ENCODE measurements around the gene FBLIM1.

The FBLIM1 gene

DNA sequence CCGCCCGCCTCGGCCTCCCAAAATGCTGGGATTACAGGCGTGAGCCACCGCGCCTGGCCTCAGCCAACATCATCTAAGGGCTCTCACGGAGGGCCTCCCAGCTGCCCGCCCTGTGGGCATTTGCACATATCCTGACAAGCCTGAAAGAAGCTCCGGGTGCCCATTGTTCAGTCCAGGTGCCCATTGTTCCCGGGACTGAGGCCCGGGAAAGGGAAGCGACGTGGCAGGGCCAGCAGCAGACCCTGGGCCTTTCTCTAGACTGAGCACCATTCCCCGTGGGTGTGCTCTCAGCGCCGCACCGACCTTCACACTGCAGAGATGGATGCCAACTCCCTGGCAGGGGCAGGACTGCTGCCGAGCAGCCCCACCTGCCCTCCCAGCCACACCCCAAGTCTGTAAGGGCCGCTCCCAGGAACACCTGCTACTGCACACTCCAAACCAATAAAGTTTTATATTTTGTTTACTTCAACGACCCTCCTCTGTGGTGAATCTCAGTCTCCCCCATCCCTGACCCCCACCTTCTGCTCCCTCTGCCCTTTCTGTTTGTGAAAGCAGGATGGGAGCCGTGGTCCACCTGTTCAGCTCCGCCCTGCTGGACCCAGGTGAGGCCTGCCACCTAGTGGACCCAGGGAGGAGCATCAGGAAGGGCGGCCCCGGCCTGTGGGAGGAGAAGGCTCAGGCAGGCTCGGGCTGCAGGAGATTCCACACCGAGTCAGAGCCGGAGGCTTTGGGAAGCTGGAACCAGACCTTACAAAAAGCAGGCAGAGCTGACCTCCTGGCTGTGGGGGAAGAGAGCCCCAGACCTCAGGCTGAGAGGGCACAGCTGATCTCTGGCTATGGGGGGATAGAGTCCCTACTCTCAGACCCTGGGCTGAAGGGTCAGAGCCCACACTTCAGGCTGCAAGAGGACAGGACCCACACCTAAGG is 17.4 kb upstream of the FBLIM1 start:
- DNase-seq (ENCODE audit: low spot score): peak; percentile 93
- TF ChIP-seq, protein P1, sequence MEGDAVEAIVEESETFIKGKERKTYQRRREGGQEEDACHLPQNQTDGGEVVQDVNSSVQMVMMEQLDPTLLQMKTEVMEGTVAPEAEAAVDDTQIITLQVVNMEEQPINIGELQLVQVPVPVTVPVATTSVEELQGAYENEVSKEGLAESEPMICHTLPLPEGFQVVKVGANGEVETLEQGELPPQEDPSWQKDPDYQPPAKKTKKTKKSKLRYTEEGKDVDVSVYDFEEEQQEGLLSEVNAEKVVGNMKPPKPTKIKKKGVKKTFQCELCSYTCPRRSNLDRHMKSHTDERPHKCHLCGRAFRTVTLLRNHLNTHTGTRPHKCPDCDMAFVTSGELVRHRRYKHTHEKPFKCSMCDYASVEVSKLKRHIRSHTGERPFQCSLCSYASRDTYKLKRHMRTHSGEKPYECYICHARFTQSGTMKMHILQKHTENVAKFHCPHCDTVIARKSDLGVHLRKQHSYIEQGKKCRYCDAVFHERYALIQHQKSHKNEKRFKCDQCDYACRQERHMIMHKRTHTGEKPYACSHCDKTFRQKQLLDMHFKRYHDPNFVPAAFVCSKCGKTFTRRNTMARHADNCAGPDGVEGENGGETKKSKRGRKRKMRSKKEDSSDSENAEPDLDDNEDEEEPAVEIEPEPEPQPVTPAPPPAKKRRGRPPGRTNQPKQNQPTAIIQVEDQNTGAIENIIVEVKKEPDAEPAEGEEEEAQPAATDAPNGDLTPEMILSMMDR (IDR thresholded peaks at IDR 0.05; ENCODE audit: extremely low read depth, missing control alignments): peak; percentile 80

DNA sequence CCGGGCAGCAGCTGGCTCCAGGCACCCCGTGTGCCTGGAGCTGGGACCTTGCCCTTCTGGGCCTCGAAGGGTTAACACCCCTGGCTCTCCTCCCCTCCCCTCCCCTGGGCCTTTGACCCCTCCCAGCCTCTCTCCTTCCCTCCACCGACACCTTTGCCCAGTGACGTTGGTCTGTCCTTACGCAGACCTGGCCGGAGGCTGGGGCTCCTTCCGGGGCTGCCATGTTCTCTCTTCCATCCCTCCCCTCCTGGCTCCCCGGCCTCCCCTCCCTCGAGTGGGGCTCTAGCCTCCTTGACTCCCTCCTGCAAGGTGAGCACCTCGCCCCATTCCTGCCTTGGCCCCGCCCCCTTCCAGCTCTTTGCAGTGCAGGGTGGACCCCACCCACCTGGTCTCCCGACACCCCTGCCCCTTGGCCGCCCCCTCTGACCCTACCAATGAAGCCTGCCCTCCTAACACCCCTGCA is 16.2 kb upstream of the FBLIM1 start, which contains the start of gene TMEM82:
Gene TMEM82 (plus strand): TSS at position 161 of the 463 bp plus-strand sequence. CDS start 61 bp downstream, at position 222.
- DNase-seq (ENCODE audit: low spot score): no peak

DNA sequence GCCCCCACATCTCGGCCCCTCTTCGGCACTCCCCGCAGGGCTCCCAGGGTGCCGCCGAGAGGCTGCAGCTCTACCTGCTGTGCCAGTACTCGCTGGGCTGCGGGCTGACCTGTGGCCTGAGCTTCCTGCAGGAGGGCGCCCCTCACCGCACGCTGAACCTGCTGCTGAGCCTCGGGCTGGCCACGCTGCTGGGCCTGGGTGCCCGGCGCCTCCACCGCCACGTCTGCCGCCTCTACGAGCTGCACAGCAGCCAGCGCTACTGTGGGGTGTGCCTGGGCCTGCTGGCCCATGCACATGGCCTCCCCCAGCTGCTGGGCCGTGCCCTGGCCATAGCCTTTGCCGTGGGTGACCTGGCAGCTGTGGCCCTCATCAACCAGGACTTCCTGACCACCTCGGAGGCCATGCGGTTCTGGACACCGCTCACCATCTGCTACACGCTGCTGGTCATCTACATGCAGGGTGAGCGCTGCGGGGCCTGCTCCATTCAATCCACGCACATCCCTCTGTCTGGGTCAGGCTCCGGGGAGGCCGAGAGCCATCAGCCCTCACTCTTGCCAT is 14.4 kb upstream of the FBLIM1 start:
- TF ChIP-seq, protein P1 (IDR thresholded peaks at IDR 0.05; ENCODE audit: extremely low read depth, missing control alignments): no peak
- DNase-seq (ENCODE audit: low spot score): no peak

More for the DNA sequence above, 16.2 kb upstream of the FBLIM1 start, which contains the start of gene TMEM82:
- TF ChIP-seq, protein P1 (IDR thresholded peaks at IDR 0.05; ENCODE audit: extremely low read depth, missing control alignments): no peak

DNA sequence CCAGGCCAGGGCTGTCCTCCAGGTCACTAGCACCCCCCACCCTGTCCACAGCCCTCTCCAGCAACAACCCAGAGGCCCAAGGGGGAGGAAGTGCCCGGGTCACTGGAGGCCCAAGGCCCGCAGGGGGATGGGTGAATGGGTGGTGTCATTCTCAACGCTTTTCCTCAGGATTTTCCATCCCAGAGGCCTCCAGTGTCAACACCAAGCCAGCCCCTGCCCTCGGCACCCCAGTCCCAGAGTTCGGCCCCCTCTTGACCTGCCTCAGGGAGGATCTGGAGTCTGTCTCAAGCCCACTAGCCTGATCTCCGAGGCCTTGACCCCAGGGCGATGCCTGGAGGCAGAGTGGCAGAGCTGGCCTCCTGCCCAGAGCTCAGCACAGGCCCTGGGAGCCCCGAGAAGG is 11.2 kb upstream of the FBLIM1 start:
- TF ChIP-seq, protein P1 (IDR thresholded peaks at IDR 0.05; ENCODE audit: extremely low read depth, missing control alignments): no peak
- no peak for DNase-seq (ENCODE audit: low spot score)

DNA sequence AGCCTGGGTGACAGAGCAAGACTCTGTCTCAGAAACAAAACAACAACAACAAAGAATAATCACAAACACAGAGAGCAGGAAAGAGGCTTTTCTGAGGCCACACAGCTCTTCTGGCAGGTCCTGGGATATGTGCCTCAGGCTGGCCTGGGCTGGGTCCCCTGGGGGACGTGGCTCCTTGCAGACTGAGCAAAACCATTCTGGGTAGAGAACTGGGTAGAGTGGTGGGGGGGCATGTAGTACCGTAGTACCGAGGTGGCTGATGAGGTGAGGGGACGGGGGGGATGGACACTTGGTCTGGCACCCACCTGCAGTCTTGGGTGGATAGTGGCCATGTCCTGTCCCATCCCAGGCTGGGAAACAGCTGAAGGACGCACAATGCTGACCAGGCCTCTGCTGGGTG is 10.3 kb upstream of the FBLIM1 start:
- TF ChIP-seq, protein P1 (IDR thresholded peaks at IDR 0.05; ENCODE audit: extremely low read depth, missing control alignments): no peak
- DNase-seq (ENCODE audit: low spot score): no peak

DNA sequence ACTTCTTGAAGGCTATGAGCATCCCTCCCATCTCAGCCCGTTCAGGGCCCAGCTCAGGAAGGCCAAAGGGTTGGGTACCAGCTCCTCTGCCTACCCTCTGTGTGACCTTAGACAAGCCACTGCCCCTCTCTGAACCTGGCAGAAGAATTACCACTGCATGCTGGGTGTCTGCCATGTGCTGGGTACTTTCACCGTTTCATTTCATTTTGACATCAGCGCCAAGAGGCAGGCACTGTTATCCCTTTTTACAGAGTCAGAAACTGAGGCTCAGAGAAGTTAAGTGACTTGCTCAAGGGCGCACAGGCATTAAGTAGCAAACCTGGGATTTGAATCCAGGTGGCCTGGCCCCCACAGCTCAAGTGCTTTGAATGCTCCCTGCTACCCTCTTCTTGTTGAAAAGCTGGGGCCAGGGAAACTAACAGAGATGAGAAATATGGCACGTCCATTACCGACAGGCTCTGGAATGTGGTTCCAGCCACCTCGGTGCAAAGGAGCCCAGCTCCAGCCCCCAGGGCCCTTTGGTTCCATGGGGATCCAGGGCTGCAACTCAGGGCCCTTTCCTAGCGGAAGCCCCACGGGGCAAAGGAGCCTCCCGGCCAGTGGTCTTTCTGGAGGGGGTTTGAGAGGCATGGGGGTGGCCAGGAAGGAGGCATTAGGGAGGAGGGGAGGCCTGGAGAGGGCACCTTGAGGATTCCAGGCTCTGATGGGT is 9.8 kb upstream of the FBLIM1 start:
- TF ChIP-seq, protein P1 (IDR thresholded peaks at IDR 0.05; ENCODE audit: extremely low read depth, missing control alignments): no peak
- no peak for DNase-seq (ENCODE audit: low spot score)

Measured in GM20000 (cell line).